ENCODE measurements around the gene FAM131C.
"Not testable (repeated sequence)": the region's sequence is repeated elsewhere in the genome, so short reads cannot be mapped to it uniquely, and the experiment has no call there.

Gene FAM131C

DNA sequence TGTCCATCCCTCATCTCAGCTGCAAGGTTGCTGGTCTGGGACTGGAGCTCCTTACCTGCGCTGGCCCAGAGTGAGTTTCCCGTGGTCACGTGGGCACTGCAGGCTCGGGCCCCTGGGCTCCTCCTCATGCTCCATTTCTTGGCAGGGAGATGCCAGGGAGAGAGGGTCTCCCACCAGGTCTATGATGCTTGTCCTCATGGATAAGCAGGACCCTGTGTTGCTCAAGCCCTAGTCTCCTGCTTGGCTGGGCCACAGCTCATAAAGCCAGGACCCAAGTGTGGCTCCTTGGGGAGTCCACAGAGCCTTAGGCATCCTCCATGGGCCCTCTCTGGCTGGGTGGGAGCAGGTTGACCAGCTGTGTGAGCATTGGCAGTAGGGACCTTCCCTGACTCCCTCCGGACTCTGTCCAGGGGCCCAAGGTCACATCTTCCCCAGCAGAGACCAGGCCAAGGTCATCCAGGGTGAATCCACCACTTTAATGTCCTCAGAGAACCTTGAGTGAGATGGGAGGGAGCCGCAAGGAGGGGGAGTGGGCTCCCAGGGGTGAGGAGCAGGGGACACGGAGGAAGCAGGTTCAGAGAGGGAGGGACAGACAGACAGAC, 16.0 kb downstream of the FAM131C start:
- not testable (repeated sequence) for DNase-seq

DNA sequence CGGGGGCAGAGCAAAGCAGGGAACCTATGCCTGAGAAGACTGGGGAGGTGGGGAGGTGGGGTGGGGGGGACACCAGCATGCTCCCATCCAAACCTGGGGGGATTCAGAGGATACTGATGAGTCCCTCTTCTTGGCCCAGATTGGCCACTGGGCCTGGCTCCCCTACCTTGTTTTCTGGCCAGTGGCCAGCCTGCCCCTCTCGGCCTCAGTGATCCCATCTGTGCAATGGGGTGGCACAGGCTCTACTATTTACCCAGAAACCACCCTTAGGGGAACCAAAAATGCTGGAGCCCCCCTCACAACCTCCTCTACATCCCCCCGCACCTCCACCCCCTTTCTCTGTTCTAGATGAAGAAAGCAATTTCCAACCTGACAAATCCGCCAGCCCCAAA, 16.9 kb downstream of the FAM131C start:
- not testable (repeated sequence) for DNase-seq

DNA sequence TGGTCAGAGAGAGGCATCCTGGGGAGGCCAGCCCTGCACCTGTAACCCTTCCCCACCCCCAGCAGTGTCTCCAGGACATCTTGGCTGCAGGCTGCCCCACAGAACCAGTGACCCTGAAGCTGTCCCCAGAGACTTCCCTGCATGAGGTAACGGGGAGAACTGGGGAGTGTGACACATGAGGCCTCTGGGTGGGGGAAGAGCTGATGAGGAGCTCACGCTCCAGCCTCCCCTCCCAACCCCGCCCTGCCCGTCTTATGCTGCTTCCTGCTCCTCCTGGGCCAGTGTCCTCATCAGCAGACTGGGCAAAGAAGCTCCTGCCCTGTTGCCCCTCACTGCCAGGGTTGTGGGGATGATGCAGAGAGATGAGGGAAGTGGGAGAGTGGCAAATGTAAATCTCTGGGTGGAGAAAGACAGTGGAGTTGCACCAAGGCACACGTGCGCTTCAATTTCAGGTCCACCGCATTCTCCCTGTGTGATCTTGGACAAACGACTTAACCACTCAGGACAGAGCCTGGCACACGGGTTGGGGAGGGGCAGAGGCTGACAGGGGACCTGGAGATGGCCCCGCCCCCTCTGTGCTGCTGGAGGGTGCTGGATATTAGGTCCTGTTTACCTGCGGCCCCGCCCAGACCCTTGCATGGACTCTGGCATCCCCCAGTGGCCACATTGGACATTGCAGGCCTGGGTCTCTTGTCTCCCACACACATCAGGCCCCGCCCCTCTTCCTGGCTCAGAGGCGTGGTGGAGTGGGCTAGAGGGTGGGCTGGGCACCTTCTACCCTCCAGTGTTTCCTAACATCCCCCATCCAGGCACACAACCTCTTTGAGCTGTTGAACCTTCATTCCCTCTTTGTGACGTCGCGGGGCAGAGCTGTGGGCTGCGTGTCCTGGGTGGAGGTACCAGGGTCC, 17.6 kb downstream of the FAM131C start:
- peak; percentile 47 for DNase-seq

DNA sequence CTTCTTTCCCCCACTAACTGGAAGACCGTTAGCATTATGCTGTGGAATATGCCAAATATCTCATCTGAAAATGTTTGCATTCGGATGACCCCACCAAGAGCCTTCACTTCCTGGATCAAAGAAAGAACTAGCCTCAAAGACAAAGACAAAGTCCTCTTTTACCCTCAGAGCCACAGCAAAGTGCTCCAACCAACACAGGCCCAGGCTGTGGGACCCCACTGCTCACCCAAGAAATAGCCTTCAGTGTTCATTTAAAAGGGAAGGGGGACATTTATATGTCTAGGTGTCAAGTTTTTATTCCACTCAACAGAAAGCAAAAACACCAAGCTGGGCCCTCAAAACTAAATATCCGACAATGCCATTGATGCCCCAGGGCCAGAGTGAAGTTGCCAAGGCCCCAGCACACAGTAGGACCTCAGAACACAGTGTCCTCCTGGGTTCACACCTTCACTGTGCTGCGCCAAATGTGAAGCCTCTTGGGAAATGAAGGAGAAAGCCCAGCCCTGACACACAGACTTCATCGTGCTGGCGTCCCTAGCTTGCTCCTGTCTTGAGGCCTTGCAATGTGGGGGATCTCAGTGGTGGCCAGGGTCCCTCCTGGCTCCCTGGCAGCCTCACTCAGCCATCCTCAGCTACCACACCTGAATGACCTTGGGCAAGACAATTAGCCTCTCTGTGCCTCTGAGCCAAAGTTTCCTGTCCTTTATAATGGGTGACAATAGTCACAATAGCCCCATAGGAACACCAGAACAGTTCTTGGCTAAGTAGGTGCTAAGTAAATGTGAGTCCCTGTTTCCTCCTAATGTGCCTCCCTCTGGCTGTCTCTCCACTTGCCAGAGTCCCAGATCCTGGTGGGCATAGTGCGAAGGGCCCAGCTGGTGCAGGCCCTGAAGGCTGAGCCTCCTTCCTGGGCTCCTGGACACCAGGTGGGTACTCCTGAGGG, 18.6 kb downstream of the FAM131C start:
- DNase-seq: no peak

DNA sequence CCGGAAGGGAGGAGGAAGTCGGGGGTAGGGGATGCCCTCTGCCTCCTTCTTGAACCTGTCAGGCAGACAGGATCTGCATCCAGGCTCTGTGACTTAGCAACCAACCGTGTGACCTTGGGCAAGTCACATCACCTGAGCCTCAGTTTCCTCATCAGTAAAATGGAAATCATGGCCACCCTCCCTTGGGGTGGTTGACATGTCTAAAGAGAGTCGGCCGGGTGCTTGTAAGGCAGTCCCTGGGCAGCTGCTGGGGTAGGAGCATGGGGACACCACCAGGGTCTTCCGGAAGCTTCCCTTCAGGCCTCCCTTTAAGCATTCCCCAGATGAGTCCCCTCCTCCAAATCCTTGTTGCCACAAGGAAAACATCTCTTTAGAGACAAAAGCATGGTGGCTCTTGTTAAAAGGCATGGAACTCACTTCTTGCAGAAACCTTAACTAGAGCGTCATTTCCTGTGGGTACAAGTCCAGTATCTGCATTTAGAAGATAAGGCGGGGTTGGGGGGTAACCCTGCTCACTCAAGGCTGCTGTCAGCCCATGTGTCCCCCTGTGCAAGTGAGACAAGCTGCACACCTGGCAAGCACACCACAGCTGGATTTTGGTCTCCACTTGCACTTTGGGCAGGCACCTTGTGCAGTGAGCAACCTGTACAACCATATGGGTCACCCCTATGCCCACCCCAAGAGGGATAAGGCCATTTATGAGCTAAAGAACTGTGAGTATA, 19.5 kb downstream of the FAM131C start:
- DNase-seq: no peak

DNA sequence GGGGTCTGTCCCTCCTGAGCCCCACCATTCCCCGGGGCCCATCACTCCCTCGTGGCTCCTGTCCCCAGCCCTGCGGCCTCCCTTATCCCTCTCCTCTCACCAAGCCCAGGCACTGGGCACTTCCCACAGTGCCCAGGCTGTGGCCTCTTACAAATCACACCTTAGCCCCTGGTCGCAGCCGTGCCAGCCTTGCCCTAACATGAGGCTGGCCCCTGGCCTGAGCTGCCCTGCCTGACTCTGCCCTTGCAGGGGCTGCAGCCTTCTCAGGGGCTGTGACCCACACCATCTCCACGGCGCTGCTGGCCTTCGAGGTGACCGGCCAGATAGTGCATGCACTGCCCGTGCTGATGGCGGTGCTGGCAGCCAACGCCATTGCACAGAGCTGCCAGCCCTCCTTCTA, 21.5 kb downstream of the FAM131C start:
- DNase-seq: not testable (repeated sequence)

DNA sequence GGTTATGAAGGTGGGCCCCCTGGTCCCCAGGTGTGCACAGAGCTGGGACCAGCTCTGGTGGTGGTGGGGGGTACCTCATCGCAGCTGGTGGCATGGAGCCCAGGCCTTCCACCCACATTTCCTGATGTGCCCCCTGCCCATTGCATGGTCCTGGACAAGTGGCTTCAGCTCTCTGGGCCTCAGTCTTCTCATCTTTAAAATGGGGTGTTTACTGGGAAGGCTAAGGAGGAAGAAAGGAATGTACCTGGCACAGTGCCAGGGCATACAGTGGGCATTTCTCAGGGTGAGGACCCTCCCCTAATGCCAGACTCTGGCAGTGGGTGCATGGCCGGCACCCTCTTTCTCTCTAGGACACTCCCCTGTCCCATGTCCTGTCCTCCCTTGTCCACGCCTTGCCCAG, 22.4 kb downstream of the FAM131C start:
- no peak for DNase-seq

DNA sequence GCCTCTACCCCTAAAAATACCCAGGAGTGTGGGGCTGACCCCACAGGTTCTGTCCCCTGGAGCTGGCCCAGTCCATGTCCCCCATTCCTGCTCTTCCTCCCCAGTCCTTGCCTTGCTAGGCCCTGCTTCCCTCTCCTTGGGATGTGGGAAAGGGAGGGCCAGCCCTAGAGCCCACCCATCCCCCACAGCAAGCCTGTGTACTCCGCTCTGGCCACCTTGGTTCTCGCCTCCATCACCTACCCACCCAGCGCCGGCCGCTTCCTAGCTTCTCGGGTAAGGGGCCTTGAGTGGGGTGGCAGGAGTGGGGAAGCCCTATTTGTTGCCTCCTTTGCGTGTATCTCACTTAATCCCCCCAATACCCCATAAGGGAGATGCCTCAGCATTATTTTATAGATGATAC, 23.1 kb downstream of the FAM131C start:
- DNase-seq: no peak

DNA sequence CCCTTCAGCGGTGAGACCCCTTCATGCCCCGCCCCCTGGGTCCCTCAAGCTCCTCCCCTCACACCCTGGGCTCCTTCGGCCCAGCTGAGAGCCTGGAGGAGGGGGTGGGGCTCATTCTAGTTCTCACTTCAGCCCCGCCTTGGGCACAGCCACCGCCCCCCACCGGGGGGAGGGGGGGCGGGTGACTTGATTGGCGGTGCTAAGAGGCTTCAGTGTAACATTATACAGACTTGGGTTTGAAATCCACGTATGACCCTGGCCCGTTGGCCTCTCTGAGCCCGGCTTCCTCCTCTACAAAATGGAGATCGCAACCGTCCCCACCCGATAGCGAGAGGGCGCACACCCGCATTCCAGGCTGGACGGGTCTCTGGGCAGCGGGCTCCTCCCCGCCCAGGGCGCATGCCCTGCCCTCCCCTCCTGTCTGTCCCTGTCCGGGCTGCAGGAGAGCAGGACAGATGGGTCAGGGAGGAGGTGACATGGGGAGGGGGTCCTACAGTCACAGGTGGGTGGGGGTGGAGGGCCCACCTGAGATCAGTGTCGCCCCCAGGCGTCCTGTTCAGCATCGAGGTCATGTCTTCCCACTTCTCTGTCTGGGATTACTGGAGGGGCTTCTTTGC, 24.8 kb downstream of the FAM131C start:
- no peak for DNase-seq

DNA sequence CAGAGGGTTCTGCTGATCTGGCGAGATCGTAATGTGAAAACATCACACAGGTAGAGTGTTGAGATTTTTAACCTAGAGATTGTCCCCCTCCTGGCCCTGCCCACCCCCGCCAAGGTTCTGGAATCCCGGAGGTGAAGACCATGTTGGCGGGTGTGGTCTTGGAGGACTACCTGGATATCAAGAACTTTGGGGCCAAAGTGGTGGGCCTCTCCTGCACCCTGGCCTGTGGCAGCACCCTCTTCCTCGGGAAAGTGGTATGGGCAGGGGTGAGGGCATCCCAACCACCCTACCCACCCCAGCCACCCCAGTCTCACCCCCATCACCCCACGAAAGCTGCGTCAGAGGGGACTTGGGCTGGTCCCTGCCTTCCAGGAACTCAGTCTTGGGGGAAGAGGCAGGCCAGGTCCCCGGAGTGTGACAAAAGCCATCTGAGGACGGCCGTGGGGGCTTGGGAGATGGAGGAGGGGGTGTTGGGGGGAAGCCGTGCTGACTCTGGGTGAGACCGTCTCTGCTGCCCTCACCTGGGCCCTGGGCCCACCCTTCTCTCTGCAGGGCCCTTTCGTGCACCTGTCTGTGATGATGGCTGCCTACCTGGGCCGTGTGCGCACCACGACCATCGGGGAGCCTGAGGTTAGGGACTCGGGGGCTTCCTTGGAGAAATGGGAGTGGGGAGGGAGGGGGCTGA, 25.5 kb downstream of the FAM131C start:
- DNase-seq: no peak

DNA sequence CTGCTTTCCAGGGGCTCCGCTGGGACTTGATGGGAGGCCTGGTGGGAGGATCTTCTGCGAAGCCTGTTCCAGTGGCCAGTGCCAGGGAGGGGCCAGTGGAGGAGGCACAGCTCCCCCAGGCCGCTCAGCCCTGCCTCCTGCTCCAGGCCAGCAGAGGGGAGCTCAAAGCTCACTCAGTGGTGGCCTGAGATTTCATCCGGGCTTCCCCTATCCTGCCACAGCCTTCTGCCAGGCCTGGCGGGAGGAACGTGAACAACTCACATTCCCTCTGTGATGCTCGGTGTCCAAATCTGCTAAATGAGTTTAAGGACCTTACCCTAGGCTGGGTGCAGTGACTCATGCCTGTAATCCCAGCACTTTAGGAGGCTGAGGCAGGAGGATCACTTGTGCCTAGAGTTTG, 26.6 kb downstream of the FAM131C start:
- no peak for DNase-seq

DNA sequence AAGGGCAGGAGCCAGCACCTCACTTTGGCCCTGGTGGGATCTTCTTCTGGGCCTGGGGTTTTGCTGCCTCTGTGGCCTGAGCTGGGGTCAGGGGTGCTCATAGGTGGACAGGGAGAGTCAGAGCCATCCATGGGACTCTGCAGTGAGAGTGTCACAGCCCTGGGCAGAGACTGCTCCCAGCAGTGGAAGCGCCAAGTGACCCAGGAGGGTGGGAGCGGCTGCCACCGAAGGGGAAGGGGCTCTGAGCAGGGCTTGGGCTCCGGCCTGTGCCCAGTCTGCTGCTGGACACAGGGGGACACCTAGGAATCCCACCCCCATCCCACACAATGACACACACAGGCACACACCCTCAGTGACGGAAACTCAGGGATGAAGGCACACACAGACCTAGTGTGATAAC, 29.5 kb downstream of the FAM131C start:
- no peak for DNase-seq

DNA sequence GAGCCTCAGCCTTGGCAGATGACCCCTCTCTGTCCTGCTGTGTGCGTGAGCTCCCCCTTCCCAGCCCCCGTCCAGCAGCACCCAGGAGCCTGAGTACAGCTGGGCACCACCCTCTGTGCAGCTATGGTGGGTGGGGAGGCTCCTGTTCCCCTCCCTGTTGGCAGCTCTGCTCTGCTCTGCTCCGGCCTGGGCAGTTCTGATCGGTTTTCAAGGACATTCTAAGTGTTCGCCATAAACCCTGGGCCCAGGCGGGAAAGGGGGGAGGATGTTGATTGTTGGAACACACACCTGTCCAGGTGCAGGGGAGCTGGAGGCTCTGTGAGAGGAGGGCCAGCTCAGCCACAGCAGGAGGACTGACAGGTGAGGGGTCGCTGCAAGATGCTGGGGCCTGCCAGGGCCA, 29.9 kb downstream of the FAM131C start, which contains the start of gene CLCNKB:
Gene CLCNKB, plus strand, starts transcription at position 262 of the 400 bp plus-strand sequence. CDS start 711 bp downstream, outside the sequence.
- no peak for DNase-seq

DNA sequence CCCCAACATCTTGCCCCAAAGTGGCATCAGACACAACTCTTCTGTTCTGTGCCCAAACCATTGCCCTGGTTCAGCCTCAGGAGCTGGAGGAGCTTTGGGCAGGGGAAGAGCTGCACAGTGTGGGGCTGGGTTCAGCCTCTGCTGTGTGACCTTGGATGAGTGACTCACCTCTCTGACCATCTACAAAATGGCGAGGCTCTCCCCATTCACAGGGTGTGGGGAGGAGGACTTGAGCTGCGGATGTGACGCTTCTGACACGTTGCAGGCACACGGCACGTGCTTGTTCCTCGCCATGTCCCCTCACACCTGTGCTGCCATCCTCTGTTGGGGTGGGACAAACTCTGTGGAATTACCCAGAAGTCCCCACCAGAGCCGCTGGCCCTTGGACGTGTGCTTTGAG, 30.8 kb downstream of the FAM131C start:
- not testable (repeated sequence) for DNase-seq

DNA sequence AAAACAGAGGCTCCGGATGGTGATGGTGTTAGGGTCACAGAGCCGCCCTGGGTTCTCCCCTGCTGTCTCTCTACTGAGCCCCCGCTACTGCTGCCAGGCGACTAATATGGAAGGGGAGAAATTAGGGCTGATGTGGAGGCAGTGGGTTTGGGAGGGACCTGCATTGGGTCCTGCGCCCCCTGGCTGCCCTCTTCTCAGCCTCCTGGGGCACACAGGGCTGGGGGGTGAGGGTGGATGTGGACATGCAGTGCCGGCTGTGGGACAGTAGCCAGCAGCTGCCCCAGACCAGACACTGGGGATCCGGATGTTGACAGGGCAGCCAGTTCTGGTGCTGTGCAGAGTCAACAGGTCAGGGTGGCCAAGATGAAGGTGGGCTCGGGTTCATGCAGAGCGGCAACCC, 31.4 kb downstream of the FAM131C start:
- DNase-seq: no peak

DNA sequence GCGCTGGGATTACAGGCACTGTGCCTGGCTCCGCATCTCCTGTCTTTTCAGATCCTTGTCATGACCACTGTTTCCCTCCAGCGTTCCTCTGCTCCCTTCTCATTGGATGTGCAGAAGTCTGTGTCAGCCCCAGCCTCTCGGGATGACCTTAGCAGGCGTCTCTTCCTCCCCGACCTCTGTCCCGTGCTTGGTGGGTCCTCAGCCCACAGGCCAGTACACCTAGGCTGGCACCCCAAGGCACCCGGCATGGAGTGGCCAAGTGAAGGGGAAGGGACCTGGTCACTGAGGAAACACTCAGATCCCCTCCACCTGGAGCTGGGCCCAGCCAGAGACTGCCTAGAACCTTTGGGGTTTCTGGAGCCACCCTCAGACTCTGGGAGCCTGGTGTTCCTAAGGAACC, 32.3 kb downstream of the FAM131C start:
- no peak for DNase-seq

DNA sequence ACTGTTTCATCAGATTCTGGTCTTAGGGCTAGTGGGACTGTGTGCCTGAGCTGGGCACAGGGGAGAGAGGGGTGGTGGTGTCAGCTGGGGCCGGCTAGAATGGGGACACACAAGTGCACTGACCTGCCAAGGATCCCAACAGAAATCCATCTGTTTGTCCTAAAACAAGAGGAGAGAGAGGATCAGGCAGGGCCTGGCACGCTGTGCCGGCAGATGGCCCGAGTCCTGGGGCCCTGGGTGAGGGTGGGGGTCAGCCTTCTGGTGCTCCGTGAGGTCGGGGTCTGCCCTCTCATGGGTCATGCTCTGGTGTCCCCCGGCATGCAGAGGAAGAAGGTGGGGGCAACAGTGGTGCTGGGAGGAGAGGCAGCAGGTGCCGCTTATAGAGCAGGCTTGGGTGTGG, 33.6 kb downstream of the FAM131C start:
- not testable (repeated sequence) for DNase-seq

DNA sequence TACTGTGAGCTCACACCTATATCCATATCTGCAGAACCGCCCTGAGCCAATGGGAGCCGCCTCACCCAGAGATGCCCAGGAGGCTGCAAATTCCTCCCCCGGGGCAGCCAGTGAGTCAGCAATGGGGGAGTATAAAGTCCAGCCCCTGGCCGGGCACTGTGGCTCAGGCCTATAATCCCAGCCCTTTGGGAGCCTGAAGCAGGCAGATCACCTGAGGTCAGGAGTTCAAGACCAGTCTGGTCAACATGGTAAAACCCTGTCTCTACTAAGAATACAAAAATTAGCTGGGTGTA, 34.9 kb downstream of the FAM131C start:
- no peak for DNase-seq

DNA sequence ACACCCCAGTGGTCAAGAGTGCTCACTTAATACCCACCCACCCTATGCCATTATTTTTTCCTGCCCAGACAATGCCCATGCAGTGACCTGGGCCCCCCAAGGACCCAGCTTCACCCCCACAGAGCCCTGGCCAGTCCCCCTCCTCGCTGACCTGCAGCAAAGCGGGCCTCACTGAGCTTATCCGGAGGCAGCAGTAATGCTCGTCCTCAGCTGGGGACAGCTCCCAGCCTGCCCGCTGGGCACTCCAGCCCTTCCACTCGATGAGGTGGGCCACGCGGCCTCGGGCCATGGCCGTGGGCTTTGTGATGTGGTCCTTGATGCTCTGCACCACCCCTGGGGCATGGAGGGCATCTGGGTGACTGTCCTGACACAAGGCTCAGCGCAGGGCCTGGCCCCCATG, 37.0 kb downstream of the FAM131C start:
- not testable (repeated sequence) for DNase-seq

DNA sequence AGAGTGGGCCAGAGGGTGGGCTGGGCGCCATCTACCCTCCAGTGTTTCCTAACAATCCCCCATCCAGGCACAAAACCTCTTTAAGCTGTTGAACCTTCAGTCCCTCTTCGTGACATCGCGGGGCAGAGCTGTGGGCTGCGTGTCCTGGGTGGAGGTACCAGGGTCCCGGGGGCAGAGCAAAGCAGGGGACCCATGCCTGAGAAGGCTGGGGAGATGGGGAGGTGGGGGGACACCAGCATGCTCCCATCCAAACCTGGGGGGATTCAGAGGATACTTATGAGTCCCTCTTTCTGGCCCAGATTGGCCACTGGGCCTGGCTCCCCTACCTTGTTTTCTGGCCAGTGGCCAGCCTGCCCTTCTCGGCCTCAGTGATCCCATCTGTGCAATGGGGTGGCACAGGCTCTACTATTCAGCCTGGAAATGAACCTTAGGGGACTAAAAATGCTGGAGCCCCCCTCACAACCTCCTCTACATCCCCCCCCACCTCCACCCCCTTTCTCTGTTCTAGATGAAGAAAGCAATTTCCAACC, 40.3 kb downstream of the FAM131C start:
- not testable (repeated sequence) for DNase-seq

DNA sequence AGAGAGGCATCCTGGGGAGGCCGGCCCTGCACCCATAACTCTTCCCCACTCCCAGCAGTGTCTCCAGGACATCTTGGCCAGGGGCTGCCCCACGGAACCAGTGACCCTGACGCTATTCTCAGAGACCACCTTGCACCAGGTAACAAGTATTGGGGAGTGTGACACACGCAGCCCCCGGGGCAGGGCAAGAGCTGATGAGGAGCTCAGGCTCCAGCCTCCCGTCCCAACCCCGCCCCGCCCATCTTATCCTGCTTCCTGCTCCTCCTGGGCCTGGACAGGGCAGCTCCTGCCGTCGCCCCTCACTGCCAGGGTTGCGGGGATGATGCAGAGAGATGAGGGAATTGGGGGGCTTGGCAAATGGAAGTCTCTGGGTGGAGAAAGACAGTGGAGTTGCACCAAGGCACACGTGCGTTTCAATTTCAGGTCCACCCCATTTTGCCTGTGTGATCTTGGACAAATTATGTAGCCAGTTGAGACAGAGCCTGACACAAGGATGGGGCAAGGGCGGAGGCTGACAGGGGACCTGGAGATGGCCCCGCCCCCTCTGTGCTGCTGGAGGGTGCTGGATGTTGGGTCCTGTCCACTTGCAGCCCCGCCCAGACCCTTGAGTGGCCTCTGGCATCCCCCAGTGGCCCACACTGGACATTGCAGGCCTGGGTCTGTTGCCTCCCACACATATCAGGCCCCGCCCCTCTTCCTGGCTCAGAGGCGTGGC, 40.9 kb downstream of the FAM131C start:
- DNase-seq: peak; percentile 81
